AML-193 (cell line): Measurements from ENCODE around the gene TNF.
"Not testable (repeated sequence)": the region's sequence is repeated elsewhere in the genome, so short reads cannot be mapped to it uniquely, and the experiment has no call there.

Experiments used
- DNase-seq, 2 experiments: peaks; one replicate each; lab custom pipeline; 2025; lab: John Stamatoyannopoulos, UW

TNF gene

DNA sequence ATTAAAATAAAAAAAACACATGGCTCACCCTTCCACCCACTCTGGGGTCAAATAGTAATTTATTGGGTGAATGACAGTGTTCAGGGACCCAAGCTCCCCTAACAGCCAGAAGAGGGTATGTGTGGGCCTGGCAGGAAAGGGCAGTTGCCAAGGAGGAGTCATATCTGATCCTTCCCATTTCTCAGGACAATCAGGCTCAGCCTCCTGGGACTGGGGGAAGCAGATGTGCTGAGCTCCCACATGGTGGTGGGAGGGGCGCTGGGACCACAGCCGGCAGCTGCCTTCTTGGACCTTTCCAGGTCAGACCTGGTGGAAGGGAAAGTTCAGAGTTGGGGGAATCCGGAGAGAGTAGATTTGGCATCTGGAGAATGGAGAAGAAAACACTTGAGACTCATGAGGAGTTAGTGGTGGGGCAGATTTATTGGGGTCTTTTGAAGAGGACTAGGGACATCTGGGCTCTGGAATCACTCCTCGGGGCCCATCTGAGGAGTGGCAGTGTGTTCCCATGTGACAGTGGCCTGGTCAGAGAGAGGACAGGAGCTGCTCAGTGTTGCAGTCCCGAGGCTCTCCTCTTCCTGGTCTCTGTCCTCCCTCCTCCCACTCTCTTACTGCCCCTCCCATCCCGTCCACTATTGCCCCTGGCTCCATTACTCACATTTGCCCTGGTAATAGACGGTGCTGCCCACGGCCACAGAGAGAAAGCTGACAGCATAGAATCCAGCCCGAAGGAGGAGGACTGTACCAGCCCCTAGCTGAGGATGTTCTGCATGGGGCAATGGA is 13.7 kb downstream of the TNF start:
- DNase-seq = no peak

DNA sequence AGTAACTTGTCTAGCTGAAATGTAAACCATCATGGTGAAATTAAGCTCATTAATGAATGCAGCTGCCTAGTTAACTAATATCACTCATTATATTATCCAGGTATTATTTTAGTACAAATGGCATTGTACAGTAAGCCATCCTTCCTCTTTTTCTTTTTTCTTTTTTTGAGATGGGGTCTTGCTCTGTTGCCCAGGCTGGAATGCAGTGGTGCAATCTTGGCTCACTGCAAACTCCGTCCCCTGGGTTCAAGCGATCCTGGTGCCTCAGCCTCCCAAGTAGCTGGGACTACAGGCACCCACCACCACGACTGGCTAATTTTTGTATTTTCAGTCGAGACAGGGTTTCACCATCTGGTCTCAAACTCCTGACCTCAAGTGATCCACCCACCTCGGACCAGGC is 15.3 kb downstream of the TNF start:
- not testable (repeated sequence) for DNase-seq

DNA sequence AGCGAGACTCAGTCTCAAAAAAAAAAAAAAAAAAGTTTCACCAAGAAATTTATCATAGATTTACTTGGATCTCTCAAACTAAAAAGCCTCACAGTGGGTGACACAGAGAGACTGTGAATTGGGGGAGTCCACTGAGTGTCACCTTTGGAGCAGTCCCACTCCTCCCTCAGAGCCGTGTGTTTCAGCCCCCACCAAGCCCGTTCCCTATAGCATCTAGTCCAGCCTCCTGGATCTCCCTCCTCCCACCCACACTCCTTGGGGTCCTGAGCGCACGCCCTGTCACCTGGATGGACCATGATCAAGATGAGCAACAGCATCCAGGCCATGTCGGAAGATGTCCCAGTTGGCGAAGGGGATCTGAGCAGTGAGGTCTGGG is 17.0 kb downstream of the TNF start:
- DNase-seq = no peak

DNA sequence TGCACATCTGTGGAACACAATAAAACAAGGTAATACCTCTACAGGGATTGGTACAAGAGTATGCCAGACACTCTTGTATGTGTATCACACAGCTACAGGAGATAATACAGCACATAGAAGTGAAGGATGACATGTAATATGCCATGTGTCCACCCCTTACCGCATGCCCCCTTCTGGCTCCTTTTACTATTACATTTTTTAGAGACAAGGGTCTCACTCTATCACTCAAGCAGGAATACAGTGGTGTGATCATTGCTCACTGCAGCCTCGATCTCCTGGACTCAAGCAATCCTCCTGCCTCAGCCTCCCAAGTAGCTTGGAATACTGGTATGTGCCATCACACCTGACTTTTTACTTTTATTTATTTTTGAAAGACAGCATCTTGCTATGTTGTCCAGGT is 21.6 kb downstream of the TNF start:
- DNase-seq = peak; percentile 86 to 88

DNA sequence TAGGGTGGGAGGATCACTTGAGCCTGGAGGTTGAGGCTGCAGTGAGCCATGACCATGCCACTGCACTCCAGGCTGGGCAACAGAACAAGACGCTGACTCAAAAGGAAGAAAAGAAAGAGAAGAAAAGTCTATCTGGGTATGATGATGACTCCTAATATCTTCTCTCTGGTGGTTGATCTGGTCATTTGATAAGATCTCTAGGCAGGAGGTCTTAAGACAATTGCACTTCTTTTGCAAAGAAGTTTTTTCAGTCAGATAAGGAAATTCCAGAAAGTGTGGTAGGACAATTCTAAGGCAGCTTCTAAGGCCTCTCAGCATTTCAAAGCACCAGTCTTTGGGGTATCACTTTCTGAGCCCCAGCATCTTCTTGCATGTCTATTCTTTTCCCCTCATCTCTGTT is 32.0 kb downstream of the TNF start:
- DNase-seq = no peak

DNA sequence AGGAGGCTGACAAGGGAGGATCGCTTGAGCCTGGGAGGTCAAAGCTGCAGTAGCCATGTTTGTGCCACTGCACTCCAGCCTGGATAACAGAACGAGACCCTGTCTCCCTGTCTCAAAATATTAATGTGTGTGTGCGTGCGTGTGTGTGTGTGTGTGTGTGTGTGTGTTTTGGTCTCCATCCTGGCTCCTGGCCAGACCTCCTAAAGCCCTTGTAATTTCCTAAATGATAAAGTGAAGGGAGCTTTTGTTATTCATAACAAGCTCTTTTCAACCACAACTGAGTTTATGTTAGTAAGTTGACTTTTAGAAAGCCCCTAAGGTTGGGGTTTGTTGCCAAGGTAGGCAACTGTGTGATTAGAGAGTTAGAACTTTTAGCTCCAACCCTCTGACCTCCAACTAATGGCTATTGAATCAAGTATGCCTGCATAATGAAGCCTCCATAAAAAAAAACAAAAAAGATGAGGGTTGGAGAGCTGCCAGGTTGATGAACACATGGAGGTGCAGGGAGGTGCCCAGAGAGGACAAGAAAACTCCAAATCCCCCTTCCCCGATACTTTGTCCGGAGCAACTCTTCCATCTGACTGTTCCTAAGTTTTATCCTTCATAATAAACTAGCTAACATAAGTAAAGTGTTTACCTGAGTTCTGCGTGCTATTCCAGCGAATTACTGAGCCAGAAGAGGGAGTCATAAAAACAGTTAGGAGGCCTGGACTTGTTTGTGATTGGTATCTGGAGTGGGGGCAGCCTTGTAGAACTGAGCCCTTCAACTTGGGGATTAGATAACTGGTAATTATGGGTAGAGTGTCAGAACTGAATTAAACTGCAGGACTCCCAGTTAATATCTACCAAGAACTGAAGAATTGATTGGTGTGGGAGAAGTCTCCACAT is 34.4 kb downstream of the TNF start:
- no peak for DNase-seq

DNA sequence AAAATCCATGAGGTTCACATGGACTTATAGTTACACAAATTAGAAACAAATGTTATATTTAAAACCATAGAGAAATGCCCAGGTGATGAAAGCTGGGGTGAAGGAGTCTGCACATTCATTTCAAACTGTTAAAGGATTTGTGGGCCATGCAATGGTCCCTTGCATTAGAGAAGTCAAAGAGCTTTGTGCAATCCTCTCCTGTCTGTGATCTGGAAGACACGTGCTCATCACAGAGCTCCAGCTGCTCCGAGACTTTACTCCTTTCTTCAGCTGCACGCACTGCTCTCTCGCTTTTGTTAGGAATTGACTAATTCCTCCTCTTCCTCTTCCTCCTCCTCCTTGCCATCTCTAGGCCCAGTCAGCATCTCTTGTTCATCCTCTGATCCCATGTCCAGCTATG is 35.6 kb downstream of the TNF start:
- no peak for DNase-seq

DNA sequence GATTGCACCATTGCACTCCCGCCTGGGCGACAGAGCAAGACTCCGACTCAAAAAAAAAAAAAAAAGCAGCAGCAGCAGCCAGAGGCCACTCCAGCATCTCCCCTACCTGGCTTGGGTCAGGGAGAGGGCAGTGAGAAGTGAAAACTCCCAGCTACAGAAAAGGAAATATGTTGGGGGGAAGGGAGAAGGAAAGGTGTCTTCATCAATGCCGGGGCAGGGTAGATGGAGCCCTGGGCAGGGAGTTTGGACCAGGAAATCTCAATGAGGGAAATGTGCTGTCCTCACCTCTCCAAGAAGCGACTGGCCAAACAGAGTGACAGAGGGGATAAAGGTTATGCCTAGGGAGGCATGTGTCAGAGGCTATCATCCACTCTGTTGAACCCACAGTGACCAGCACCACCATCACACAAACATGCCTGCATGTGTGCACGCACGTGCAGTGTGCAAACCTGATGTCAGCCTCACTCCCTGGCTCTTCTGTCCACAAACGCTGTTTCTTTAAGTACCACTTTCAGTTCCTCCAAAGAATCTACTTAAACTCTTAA is 38.8 kb downstream of the TNF start:
- peak; percentile 23 for DNase-seq

DNA sequence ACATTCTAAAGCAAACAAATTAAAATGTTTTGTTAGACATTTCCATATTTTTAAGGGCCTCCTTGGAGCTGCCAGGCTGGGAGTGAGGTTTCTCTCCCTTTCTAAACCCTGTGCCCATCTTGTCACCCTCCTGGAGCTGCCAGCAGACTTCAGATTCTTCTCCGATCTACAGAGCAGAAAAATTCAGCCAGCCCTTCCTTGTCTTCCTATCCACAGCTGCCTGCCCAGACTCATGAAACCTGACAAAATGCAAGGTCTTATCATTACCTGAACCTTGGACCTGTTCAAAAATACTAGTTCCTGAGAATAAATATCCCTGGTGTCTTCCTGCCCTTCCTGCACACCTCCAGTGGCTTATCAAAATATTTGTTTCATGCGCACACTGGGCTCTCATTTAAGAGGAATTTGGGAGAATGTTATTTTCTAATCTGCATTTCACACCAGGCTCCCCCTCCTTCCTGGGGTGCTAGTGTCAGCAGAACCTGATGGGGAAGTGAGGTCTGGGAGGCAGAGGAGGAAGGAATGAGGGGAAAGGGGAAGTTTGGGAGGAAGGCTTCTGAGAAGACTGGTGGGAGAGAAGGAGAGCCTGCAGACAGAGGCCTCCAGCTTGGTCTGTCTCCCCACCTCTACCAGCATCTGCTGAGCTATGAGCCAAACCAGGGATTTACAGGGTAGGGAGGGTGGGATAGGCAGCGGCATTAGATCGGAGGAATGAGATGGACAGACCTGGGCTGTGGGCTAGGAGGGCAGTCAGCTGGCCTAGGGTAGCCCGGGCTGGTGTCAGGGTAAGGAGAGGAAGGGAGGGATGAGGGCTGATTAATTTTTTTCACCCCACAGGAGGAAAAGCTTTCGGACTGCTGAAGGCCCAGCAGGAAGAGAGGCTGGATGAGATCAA is 39.6 kb downstream of the TNF start, which contains the start of gene AIF1:
AIF1 (plus strand) TSS at position 551 of the 895 bp plus-strand sequence; CDS start at position 647, 96 bp downstream.
- peak; percentile 39 to 72 for DNase-seq

DNA sequence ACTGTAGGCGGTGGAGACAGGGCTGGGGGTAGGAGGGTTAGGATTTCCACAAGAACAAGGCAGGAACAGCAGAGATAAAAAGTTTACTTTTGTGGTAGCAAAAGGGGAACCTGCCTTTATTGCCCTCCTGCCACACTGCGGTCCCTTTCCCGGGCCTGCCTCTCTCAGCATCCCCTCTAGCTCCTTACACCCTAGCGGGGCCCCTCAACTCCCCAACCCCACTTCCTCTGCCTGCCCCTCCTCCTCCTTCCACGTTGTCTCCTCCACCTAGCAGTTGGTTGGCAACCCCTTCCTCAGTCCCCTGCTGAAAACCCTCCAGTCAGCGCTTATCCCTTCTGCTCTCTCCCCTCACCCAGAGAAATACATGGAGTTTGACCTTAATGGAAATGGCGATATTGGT is 40.4 kb downstream of the TNF start:
- peak; percentile 78 to 82 for DNase-seq

DNA sequence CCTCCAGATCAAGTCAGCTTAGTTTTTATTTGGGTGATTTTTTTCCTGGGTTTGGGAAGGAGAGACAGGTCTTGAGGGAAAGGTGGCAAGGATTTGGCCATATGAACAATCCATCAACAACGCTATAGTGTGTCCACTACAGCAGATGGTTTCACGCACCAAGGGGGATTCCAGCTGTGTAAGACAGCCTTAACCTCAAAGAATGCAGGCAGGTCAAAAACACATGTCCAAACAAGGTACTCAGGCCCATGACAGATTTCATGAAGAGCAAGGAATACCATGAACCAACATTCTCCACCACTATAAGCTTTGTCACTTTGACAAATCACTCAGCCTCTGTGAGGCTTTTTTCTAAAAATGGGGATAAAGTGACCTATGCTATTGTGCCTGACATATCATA is 41.6 kb downstream of the TNF start:
- DNase-seq = no peak

DNA sequence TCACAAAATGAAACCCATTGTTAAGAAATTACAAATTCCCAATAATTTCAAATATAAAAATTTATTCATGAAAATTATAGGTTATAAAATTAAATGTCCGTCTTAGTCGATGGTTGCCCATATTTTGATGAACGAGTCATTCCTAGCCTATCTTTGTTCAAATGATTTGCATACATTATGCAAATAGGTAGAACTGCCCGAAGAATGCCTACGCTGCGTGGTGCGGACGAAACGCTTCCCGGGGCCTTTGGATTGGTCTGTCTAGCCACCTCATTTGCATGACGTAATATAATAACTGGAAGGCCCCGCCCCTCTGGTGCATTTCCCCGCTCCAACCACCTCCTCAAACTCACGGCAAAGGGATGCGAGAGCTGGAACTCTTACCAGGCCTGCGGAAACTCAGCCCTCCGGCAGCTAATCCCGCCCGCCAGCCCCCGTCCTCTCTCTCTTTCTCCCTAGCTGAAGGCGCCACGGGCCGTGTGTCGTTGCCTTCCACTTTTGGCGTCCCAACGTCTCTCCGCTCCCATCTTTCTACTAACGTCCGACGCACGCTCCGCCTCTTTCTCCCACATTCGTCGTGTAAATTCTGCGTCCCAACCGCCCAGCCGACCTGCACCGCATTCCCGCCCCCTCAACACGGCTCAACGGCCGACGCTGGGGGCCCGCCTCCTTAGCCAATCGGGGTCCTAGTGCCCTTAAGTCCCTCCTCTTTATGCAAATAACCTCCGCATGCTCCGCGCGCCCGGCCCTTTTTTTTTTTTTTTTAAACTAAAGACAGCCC is 44.6 kb downstream of the TNF start:
- peak; percentile 99 to 100 for DNase-seq

DNA sequence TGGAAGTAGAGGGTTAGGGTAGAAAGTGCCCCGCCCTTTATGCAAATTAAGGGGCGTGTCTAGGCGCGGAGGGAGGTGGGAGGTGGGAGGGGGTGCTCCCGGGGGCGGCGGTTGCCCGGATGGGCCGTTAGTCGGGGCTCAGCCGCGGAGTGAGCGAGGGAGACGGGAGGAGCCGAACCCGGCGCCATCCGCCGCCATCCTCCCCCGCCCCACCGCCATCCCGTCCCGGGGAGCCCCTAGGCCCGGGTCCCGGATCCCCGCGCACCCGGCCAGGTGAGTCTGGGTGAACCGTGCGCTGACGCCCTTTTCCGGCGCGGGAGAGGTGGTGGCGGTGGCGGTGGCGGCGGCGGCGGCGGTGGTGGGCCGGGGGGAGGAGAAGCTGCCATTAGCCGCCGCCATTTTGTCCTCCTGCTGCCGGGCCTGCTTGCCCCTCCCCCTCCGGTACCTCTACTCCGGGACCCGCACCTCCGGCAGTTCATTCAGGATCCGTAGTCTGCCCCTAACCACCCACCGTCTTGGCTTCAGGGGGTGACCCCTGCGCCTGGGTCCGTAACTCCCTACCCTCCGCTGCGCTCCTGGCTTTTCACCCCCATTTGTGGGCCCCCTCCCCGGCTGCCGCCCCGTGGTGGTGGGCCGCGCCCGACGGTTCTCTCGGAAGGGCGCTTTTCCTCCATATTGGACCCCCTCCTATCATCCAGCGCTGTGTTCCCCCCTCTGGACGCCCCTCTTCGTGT is 45.4 kb downstream of the TNF start, which contains the start of gene PRRC2A:
PRRC2A (plus strand) TSS at position 130 of the 734 bp plus-strand sequence. CDS start 2,075 bp downstream, outside the sequence.
- DNase-seq = peak; percentile 65 to 66

DNA sequence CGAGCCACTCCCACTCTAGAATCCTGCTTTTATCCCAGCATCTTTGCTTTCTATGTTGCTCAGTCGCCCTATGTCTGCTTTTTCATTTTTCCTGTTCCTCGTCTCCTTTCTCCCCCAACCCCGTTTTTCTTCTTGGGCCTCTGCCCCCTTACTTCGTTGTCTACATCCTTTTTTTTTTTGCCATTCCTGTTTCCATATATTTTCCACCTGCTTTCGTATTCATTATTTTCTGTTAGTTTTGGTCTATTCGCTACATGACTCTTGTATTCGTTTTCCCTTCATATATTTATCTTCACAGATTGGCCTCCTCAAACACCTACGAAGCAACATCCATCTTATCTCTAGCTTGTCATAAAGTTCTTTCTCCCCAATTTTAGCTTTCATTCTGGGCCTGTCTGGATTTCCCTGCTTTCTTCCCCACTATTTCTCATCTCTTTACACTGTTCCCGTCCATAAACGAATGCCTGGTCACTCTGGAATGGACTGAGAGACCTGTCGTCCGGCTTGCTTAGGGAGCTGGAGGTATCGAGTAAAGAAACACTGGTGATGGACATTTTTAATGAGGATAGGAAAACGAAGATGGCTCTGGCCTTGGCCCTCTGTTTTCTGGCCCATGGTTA is 46.1 kb downstream of the TNF start:
- DNase-seq = no peak

DNA sequence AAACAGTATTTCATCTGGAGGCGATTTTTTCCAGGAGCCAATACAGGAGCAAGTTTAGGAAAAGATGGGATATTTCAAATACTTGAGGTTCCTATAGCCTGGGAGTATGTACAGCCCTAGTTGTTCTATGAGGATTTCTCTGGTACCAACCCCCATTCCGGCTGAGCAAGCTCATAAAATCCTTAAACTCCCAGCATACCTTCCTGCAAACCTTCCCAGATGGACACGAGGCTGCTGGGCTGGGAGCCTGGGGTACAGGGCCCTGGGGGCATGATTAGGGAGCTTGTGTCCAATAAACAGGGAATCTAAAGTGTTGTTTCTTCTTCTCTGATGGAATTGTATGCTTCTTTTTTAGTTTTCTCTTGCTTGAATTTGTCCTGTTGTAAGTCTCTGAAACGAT is 46.6 kb downstream of the TNF start:
- no peak for DNase-seq

DNA sequence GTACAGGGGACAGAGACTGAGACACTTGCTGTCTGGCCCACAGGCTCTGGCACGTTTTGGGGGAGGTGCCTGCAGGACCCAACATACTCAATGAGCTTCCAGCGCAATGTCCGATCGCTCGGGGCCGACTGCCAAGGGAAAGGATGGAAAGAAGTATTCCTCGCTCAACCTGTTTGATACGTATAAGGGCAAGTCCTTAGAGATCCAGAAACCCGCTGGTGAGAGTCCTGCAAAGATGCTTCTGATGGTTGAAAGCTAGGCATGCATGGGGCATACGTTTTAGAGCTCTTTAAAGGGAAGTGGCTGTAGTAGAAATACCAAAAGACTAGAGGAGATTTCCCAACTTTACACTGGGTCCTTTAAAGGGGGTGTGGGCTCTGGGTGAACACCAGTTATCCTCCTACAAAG is 47.3 kb downstream of the TNF start:
- DNase-seq = peak; percentile 86 to 91

DNA sequence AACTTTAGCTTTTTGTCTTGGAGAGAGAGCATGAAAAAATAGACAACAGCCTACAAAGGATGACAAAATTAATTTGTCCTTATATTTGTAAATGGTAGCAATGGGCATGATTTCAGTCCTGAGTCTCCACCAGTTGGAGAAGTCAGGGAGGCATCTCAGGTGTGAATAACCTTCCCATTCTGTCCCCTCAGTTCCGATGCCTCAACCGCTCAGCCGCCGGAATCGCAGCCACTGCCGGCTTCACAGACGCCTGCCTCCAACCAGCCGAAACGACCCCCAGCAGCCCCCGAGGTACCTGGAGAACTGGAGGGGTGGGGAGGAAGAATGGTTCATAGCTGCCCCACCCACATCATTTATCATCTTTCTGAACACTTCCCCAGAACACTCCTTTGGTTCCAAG is 48.7 kb downstream of the TNF start:
- DNase-seq = no peak

DNA sequence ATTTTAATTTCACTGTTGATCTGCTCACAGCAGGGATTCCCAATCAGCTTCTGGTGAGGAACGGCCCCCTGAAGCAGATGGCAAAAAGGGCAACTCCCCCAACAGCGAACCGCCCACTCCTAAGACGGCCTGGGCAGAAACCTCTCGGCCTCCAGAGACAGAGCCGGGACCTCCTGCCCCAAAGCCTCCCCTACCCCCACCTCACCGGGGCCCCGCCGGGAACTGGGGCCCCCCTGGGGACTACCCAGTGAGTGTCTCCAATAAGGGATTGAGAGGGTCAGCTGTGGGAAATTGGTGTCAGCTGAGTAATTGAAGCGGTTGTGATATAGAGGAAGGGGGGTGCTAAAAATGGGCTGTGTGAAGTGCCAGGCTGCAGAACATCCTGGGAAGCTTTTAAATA is 51.6 kb downstream of the TNF start:
- DNase-seq = no peak

DNA sequence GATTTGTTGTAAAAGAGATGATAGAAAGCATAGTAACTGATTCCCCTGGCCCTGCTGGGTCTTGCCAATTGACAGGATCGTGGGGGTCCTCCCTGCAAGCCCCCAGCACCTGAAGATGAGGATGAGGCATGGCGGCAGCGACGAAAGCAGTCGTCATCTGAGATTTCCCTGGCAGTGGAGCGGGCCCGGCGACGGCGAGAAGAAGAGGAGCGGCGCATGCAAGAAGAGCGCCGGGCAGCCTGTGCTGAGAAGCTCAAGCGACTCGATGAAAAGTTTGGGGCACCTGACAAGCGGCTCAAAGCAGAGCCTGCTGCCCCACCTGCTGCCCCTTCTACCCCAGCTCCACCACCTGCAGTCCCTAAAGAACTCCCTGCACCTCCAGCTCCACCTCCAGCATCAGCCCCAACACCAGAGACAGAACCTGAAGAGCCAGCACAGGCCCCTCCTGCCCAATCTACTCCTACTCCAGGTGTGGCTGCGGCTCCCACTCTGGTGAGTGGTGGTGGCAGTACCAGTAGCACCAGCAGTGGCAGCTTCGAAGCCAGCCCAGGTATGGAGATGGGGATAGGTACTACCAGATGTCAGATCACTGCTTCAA is 52.4 kb downstream of the TNF start:
- DNase-seq = no peak
